ENCODE results near the gene GRM4.

GRM4 gene

GRCh38 chr6:34071884-34072379 is 74.0 kb downstream of the GRM4 start:
- DNase-seq (ENCODE audit: low read depth, low spot score): no peak
- no peak overlapping the region for H3K4me3 ChIP-seq (ENCODE audit: low read length)

- H3K4me3 ChIP-seq (ENCODE audit: low read length): no peak overlapping the region
- no peak for DNase-seq (ENCODE audit: low read depth, low spot score)
Measured at GRCh38 chr6:34071136-34071883, 74.6 kb downstream of the GRM4 start.

GRCh38 chr6:34070315-34071135 is 75.4 kb downstream of the GRM4 start:
- H3K4me3 ChIP-seq (ENCODE audit: low read length): no peak overlapping the region
- DNase-seq (ENCODE audit: low read depth, low spot score): no peak

GRCh38 chr6:34068462-34069044 is 77.3 kb downstream of the GRM4 start:
- no peak overlapping the region for H3K4me3 ChIP-seq (ENCODE audit: low read length)
- no peak for DNase-seq (ENCODE audit: low read depth, low spot score)

- no peak for DNase-seq (ENCODE audit: low read depth, low spot score)
- no peak overlapping the region for H3K4me3 ChIP-seq (ENCODE audit: low read length)
Measured at GRCh38 chr6:34067814-34068213, 78.1 kb downstream of the GRM4 start.

GRCh38 chr6:34066772-34067770 is 78.8 kb downstream of the GRM4 start:
- no peak overlapping the region for H3K4me3 ChIP-seq (ENCODE audit: low read length)
- no peak for DNase-seq (ENCODE audit: low read depth, low spot score)

- H3K4me3 ChIP-seq (ENCODE audit: low read length): no peak overlapping the region
- no peak for DNase-seq (ENCODE audit: low read depth, low spot score)
Measured at GRCh38 chr6:34066218-34066571, 79.7 kb downstream of the GRM4 start.

GRCh38 chr6:34065466-34066217 is 80.2 kb downstream of the GRM4 start:
- H3K4me3 ChIP-seq (ENCODE audit: low read length): no peak overlapping the region
- DNase-seq (ENCODE audit: low read depth, low spot score): no peak

- no peak for DNase-seq (ENCODE audit: low read depth, low spot score)
- H3K4me3 ChIP-seq (ENCODE audit: low read length): no peak overlapping the region
Measured at GRCh38 chr6:34064675-34065074, 81.2 kb downstream of the GRM4 start.

GRCh38 chr6:34063651-34064050 is 82.2 kb downstream of the GRM4 start:
- no peak overlapping the region for H3K4me3 ChIP-seq (ENCODE audit: low read length)
- no peak for DNase-seq (ENCODE audit: low read depth, low spot score)

GRCh38 chr6:34062815-34063214 is 83.1 kb downstream of the GRM4 start:
- H3K4me3 ChIP-seq (ENCODE audit: low read length): no peak overlapping the region
- DNase-seq (ENCODE audit: low read depth, low spot score): no peak

- no peak overlapping the region for H3K4me3 ChIP-seq (ENCODE audit: low read length)
Measured at GRCh38 chr6:34062156-34062555, 83.7 kb downstream of the GRM4 start.

GRCh38 chr6:34061348-34061747 is 84.5 kb downstream of the GRM4 start:
- no peak for DNase-seq (ENCODE audit: low read depth, low spot score)
- H3K4me3 ChIP-seq (ENCODE audit: low read length): no peak overlapping the region

More at GRCh38 chr6:34062156-34062555, 83.7 kb downstream of the GRM4 start:
- no peak for DNase-seq (ENCODE audit: low read depth, low spot score)

GRCh38 chr6:34059914-34060313 is 86.0 kb downstream of the GRM4 start:
- H3K4me3 ChIP-seq (ENCODE audit: low read length): no peak overlapping the region
- DNase-seq (ENCODE audit: low read depth, low spot score): no peak

- H3K4me3 ChIP-seq (ENCODE audit: low read length): no peak overlapping the region
- no peak for DNase-seq (ENCODE audit: low read depth, low spot score)
Measured at GRCh38 chr6:34059136-34059731, 86.7 kb downstream of the GRM4 start.

- no peak for DNase-seq (ENCODE audit: low read depth, low spot score)
- H3K4me3 ChIP-seq (ENCODE audit: low read length): no peak overlapping the region
Measured at GRCh38 chr6:34057790-34058189, 88.1 kb downstream of the GRM4 start.

- H3K4me3 ChIP-seq (ENCODE audit: low read length): no peak overlapping the region
- no peak for DNase-seq (ENCODE audit: low read depth, low spot score)
Measured at GRCh38 chr6:34057191-34057590, 88.7 kb downstream of the GRM4 start.

Measured in Jurkat, Clone E6-1 (cell line).